OCI-LY3 (cell line): ENCODE measurements around the gene AGAP1.

ENCODE experiments used
- H2AFZ ChIP-seq: fragments of 200-600, 300-600 bp; shearing (Covaris generic); 2 replicates; pipeline ENCODE4 v1.6.0; 2014; ENCODE audit warnings: antibody characterized with exemption, low read depth, low read length
- H3K27ac ChIP-seq: fragments of 200-600, 300-600 bp; sonication (generic); 2 replicates; pipeline ENCODE4 v1.5.1; 2014; ENCODE audit warnings: mild to moderate bottlenecking, low read length, moderate library complexity, mixed read lengths
- H3K27me3 ChIP-seq: fragments of 200-600, 300-600 bp; sonication (generic); 2 replicates; pipeline ENCODE4 v1.6.1; 2014; ENCODE audit warnings: low read depth, low read length, mixed read lengths
- H3K36me3 ChIP-seq: fragments of 200-600, 300-600 bp; sonication (generic); replicated peaks from 2 replicates; pipeline ENCODE3; 2014; ENCODE audit warnings: low read depth, low read length, mixed read lengths
- H3K4me1 ChIP-seq: fragments of 300-600, 200-600 bp; sonication (generic); 2 replicates; pipeline ENCODE4 v1.6.1; 2014; ENCODE audit warnings: low read length, mixed read lengths
- H3K4me2 ChIP-seq: fragments of 200-600, 300-600 bp; sonication (generic); 2 replicates; pipeline ENCODE4 v1.6.1; 2014; ENCODE audit warnings: low read length, mixed read lengths
- H3K4me3 ChIP-seq: fragments of 300-600, 200-600 bp; sonication (generic); 2 replicates; pipeline ENCODE4 v1.5.1; 2014; ENCODE audit warnings: antibody characterized with exemption, mild to moderate bottlenecking, low read length, moderate library complexity
- H3K79me2 ChIP-seq: fragments of 300-600, 200-600 bp; shearing (Covaris generic); 2 replicates; pipeline ENCODE4 v1.6.1; 2014; ENCODE audit warnings: mild to moderate bottlenecking, low read length, mixed read lengths
- H3K9ac ChIP-seq: fragments of 300-600, 200-600 bp; shearing (Covaris generic); 2 replicates; pipeline ENCODE4 v1.6.0; 2014; ENCODE audit warnings: mild to moderate bottlenecking, low read length, moderate library complexity
- H3K9me3 ChIP-seq: fragments of 200-600, 300-600 bp; shearing (Covaris generic); 2 replicates; pipeline ENCODE4 v1.6.1; 2014; ENCODE audit warnings: low read length, mixed read lengths; ENCODE audit not compliant: insufficient read depth
- H4K20me1 ChIP-seq: fragments of 200-600, 300-600 bp; sonication (generic); 2 replicates; pipeline ENCODE4 v1.6.1; 2016; ENCODE audit warnings: low read length, mixed read lengths; ENCODE audit not compliant: insufficient read depth
- EZH2phosphoT487 ChIP-seq: fragments of 200-600 bp; shearing (Covaris generic); IDR thresholded peaks from 2 replicates; pipeline ENCODE4 v1.6.1; 2018; ENCODE audit warnings: antibody characterized with exemption, mixed run types, low read depth
- TF ChIP-seq, protein P1 (sequence below): fragments of 200-600, 300-600 bp; sonication (generic); IDR thresholded peaks from 2 replicates; pipeline ENCODE4 v1.5.1; 2014; ENCODE audit warnings: antibody characterized with exemption, low read length, low read depth

Gene AGAP1

DNA sequence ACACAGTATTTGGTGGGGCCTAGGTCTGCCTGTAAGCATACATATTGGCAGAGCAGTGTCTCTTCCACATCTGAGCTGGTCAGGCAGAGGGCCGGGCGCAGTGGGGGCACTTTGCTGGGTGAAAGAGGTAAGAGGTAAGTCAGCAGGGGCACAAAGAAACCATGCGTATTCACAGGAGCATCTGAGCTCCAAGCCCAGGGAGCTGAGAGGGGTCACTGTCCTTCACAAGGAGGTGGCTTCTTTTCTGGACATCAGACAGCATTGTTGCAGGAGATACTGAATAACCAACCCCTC, 201.7 kb downstream of the AGAP1 start:
- Histone ChIP-seq H3K9me3 (no peaks in the 10 kb centered on the region), H3K36me3 (no peaks in the 10 kb centered on the region), H3K9ac (no peak overlapping the region), H3K4me2 (no peak overlapping the region), H2AFZ (no peak overlapping the region), H3K4me1 (no peaks in the 10 kb centered on the region), H3K4me3 (no peak overlapping the region), H3K79me2 (no peaks in the 10 kb centered on the region), H4K20me1 (no peaks in the 10 kb centered on the region), H3K27me3 (no peaks in the 10 kb centered on the region), H3K27ac (no peak overlapping the region)
- TF ChIP-seq, protein P1, sequence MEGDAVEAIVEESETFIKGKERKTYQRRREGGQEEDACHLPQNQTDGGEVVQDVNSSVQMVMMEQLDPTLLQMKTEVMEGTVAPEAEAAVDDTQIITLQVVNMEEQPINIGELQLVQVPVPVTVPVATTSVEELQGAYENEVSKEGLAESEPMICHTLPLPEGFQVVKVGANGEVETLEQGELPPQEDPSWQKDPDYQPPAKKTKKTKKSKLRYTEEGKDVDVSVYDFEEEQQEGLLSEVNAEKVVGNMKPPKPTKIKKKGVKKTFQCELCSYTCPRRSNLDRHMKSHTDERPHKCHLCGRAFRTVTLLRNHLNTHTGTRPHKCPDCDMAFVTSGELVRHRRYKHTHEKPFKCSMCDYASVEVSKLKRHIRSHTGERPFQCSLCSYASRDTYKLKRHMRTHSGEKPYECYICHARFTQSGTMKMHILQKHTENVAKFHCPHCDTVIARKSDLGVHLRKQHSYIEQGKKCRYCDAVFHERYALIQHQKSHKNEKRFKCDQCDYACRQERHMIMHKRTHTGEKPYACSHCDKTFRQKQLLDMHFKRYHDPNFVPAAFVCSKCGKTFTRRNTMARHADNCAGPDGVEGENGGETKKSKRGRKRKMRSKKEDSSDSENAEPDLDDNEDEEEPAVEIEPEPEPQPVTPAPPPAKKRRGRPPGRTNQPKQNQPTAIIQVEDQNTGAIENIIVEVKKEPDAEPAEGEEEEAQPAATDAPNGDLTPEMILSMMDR = no peak
- no peak for TF ChIP-seq EZH2phosphoT487

GRCh38 chr2:235697041-235697440, 203.2 kb downstream of the AGAP1 start:
- Histone ChIP-seq H4K20me1 (no peaks in the 10 kb centered on the region), H3K9me3 (no peaks in the 10 kb centered on the region), H3K36me3 (no peaks in the 10 kb centered on the region), H3K27ac (no peak overlapping the region), H3K4me3 (no peak overlapping the region), H3K79me2 (no peaks in the 10 kb centered on the region), H3K4me1 (no peaks in the 10 kb centered on the region), H3K9ac (no peak overlapping the region), H3K27me3 (no peaks in the 10 kb centered on the region), H3K4me2 (no peak overlapping the region), H2AFZ (no peak overlapping the region)
- no peak for TF ChIP-seq EZH2phosphoT487
- TF ChIP-seq, protein P1 = no peak

DNA sequence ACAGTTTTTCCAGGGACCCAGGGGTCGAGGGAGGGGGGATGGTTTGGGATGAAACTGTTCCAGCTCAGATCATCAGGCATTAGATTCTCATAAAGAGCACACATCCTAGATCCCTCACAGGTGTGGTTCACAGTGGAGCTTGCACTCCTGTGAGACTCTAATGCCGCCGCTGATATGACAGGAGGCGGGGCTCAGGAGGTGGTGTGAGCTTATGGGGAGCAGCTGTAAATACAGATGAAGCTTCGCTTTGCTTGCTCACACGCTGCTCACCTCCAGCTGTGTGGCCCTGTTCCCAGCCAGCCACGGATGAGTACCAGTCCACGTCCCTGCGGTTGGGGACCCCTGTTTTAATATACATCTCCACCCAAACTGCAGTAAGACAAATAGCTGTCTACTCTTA, 204.2 kb downstream of the AGAP1 start:
- no peaks in the 10 kb centered on the region for H4K20me1 ChIP-seq
- H3K27me3 ChIP-seq = no peaks in the 10 kb centered on the region
- TF ChIP-seq, protein P1 = no peak
- TF ChIP-seq EZH2phosphoT487 = no peak
- H3K4me2 ChIP-seq = no peak overlapping the region
- no peaks in the 10 kb centered on the region for H3K4me1 ChIP-seq
- no peak overlapping the region for H3K9ac ChIP-seq
- no peaks in the 10 kb centered on the region for H3K79me2 ChIP-seq
- H3K9me3 ChIP-seq = no peaks in the 10 kb centered on the region
- H3K27ac ChIP-seq = no peak overlapping the region
- H2AFZ ChIP-seq = no peak overlapping the region
- no peaks in the 10 kb centered on the region for H3K36me3 ChIP-seq
- no peak overlapping the region for H3K4me3 ChIP-seq

- H2AFZ ChIP-seq = no peak overlapping the region
- H3K4me3 ChIP-seq = no peak overlapping the region
- no peak overlapping the region for H3K4me2 ChIP-seq
- no peaks in the 10 kb centered on the region for H4K20me1 ChIP-seq
- TF ChIP-seq, protein P1 = no peak
- TF ChIP-seq EZH2phosphoT487 = no peak
- no peaks in the 10 kb centered on the region for H3K4me1 ChIP-seq
- no peaks in the 10 kb centered on the region for H3K9me3 ChIP-seq
- H3K79me2 ChIP-seq = no peaks in the 10 kb centered on the region
- H3K27me3 ChIP-seq = no peaks in the 10 kb centered on the region
- no peak overlapping the region for H3K9ac ChIP-seq
- no peak overlapping the region for H3K27ac ChIP-seq
- no peaks in the 10 kb centered on the region for H3K36me3 ChIP-seq
Observed at GRCh38 chr2:235698491-235698890, 204.6 kb downstream of the AGAP1 start.
